Progenitor cell of endocrine pancreas (in vitro differentiated cells): ENCODE measurements around the gene RABAC1. TPM values are rescaled to one million over a fixed set of nuclear protein-coding genes. Genes with fewer than 3 reads are reported as not detected.

ENCODE experiments used
- DNase-seq: peaks from one replicate; pipeline ENCODE4 v3.0.0; 2021; ENCODE audit warnings: low spot score; ENCODE audit not compliant: unreplicated experiment
- H3K27ac Mint-ChIP-seq: 2 replicates; pipeline ENCODE4 v1.8.0; 2021; ENCODE audit warnings: mild to moderate bottlenecking, moderate library complexity, mixed read lengths
- H3K27me3 Mint-ChIP-seq: 2 replicates; pipeline ENCODE4 v1.8.0; 2021; ENCODE audit warnings: mixed read lengths
- H3K36me3 Mint-ChIP-seq: 2 replicates; pipeline ENCODE4 v1.8.0; 2022; ENCODE audit warnings: mixed read lengths; ENCODE audit not compliant: insufficient read depth
- H3K4me1 Mint-ChIP-seq: 2 replicates; pipeline ENCODE4 v1.8.0; 2021; ENCODE audit warnings: low read depth, mixed read lengths
- H3K4me3 Mint-ChIP-seq: 2 replicates; pipeline ENCODE4 v1.8.0; 2021; ENCODE audit warnings: low read depth, mild to moderate bottlenecking, moderate library complexity, mixed read lengths
- H3K9me3 Mint-ChIP-seq: 2 replicates; pipeline ENCODE4 v1.8.0; 2021; ENCODE audit warnings: low read depth, mixed read lengths
- CTCF ChIP-seq: fragments of 200-600 bp; sonication (generic); IDR thresholded peaks from one replicate; pipeline ENCODE4 v1.5.0; 2021; ENCODE audit warnings: antibody characterized with exemption, mild to moderate bottlenecking; ENCODE audit not compliant: unreplicated experiment
- total RNA-seq: library from RNA; stranded (reverse); gene quantifications from 2 replicates; pipeline ENCODE4 v1.2.1, GENCODE V29; 2021

The RABAC1 gene
- total RNA-seq, 1 donor from 2014 or later = 86.6 TPM

- no peak for TF ChIP-seq CTCF
- peaks cover 4% of the 10 kb centered on the region for H3K4me1 Mint-ChIP-seq
- H3K27me3 Mint-ChIP-seq = peaks cover 82% of the 10 kb centered on the region
- H3K27ac Mint-ChIP-seq = no peak overlapping the region
- H3K4me3 Mint-ChIP-seq = peak overlapping the region; percentile 17
- no peak for DNase-seq
- no peaks in the 10 kb centered on the region for H3K36me3 Mint-ChIP-seq
- H3K9me3 Mint-ChIP-seq = no peaks in the 10 kb centered on the region
Observed at GRCh38 chr19:41999071-41999877, 40.2 kb upstream of the RABAC1 start.

GRCh38 chr19:41998246-41999020, 39.3 kb upstream of the RABAC1 start:
- Mint-ChIP-seq H3K27me3 (peaks cover 77% of the 10 kb centered on the region), H3K27ac (no peak overlapping the region), H3K4me3 (no peak overlapping the region), H3K36me3 (no peaks in the 10 kb centered on the region), H3K9me3 (no peaks in the 10 kb centered on the region), H3K4me1 (peaks cover 6% of the 10 kb centered on the region)
- peak; percentile 56 for DNase-seq
- peak; percentile 75 for TF ChIP-seq CTCF

DNA sequence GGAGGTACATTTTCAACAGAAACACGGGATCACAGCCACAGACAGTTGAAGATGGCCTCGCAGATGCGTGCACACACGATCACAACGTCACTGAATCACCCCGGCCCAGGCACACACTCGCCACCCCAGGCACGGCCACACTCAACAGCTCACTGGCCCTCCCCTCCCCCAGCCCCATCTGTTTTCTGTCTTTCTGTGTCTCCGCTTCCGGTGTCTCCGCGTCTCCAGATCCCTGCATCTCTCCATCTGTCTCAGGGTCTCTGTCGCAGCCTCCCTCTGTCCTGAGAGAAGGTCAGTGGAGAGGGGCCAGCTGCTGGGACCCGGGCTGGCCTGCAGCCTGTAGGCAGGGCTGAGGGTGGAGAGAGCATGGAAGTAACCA, 38.7 kb upstream of the RABAC1 start:
- Mint-ChIP-seq H3K36me3 (no peaks in the 10 kb centered on the region), H3K27me3 (peaks cover 78% of the 10 kb centered on the region), H3K9me3 (no peaks in the 10 kb centered on the region), H3K4me1 (peaks cover 6% of the 10 kb centered on the region), H3K4me3 (no peak overlapping the region), H3K27ac (no peak overlapping the region)
- no peak for TF ChIP-seq CTCF
- no peak for DNase-seq

- no peaks in the 10 kb centered on the region for H3K9me3 Mint-ChIP-seq
- peaks cover 81% of the 10 kb centered on the region for H3K27me3 Mint-ChIP-seq
- no peaks in the 10 kb centered on the region for H3K36me3 Mint-ChIP-seq
- no peak overlapping the region for H3K27ac Mint-ChIP-seq
- DNase-seq = peak; percentile 58
- TF ChIP-seq CTCF = no peak
- peaks cover 6% of the 10 kb centered on the region for H3K4me1 Mint-ChIP-seq
- H3K4me3 Mint-ChIP-seq = no peak overlapping the region
Observed at GRCh38 chr19:41997121-41997850, 38.2 kb upstream of the RABAC1 start.
